Stimulated activated CD4-positive, alpha-beta T cell treated with anti-CD3 and anti-CD28 coated beads, TNF-alpha, amount 100 ng/mL, for 4 hours (primary cell): ENCODE data around the gene CD55.
"Not testable (repeated sequence)": the region's sequence is repeated elsewhere in the genome, so short reads cannot be mapped to it uniquely, and the experiment has no call there.

Experiments used
- DNase-seq, 3 experiments: peaks; one replicate each; pipeline ENCODE4 v3.0.0-alpha.2; 2020; ENCODE audit warnings: low read depth in 3 of 3

The CD55 gene

GRCh38 chr1:207305489-207305873 is 16.0 kb upstream of the CD55 start:
- no peak for DNase-seq

DNA sequence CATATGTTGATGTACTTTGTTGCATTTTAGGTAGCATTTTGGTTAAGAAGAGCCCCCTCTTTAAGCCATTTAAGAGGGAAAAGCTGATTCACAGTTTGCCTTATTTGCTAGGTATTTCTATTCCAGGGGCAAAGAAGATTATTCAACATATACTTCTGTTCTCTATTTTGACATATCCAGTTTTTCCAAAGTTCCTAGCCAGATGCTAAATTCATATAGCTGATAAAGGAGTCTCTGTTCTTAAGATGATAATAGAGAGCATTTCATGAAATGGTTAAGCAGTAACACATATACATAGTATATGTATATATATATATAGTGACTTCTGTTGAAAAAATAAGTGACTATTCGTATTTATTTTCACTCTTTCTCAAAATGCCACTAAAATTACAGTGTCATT is 15.5 kb upstream of the CD55 start:
- DNase-seq: no peak

- DNase-seq: no peak
Observed at GRCh38 chr1:207306603-207307002, 14.9 kb upstream of the CD55 start.

DNA sequence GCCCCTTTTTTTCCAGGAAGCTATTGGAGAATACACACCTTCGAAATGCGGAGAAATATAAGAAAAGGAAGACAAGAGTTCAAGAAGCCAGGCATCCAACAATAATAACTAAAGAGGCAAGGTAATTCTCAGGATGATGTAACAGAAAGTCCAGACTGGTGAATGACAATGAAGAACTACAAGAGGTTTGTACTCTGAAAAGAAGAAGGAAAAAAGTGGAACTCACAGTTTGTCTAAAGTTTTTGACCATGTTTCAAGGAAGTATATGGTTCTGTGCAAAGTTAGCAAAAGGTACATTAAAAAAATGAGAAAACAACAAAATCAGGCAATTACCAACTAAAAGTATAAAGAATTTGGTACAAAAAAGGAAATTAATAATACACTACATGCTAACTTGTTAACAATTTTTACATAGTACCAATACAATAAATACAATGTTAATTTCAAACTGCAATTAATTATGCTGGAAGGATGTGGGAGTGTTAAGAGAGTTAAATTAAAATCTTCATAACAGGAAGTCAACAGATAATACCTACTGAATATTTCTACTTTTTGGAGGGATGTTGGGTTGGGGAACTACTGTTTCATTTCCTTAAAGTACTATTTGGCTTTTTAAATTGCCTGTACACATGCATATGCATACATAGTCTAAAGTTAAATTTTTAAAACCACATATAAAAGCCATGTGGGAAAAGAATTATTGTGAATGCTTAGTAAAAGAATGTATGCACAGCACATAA is 12.9 kb upstream of the CD55 start:
- DNase-seq: no peak

DNA sequence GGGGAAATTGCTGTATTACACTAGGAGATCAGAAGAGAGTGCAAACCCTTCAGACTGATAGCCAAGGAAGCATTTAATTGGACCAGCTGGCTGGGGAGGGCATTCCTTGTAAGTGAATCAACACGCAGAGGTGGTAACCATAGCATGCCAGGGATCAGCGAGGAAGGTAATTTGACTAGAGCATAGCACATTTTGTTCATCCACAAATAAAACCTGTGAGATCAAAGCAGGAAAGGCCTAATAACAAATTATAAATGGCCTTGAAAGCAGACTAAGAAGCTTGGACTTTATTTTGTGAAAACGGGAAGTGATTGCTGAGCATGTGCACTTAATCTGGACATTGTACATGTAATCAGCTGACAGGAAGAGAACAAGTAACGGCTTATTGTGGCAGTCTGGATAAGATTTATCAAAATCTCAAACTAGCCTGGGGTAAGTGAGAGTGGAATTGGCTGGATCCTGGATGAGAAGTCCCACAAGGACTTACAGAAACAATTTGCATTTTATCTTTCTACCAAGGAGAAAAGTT is 11.7 kb upstream of the CD55 start:
- no peak for DNase-seq

GRCh38 chr1:207311888-207312603 is 9.4 kb upstream of the CD55 start:
- DNase-seq: no peak

DNA sequence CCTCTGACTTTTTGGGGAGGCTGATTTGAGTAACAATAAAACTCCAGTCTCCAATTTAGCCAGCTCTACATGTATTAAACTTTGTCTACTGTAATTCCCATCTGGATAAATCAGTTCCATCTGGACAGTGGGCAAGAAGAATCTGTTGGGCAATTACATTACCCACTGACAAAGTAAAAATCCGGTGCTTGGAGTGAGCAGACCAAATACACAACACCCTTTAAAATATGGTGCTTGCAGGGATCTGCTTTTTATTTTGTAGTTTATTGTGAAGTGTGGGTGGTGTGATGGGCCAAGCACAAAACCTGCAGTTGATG is 8.9 kb upstream of the CD55 start:
- no peak for DNase-seq

GRCh38 chr1:207313131-207313530 is 8.3 kb upstream of the CD55 start:
- DNase-seq: no peak

GRCh38 chr1:207314816-207315215 is 6.7 kb upstream of the CD55 start:
- no peak for DNase-seq

GRCh38 chr1:207315435-207315834 is 6.0 kb upstream of the CD55 start:
- DNase-seq: no peak

- DNase-seq: no peak
Observed at GRCh38 chr1:207316141-207316540, 5.3 kb upstream of the CD55 start.

DNA sequence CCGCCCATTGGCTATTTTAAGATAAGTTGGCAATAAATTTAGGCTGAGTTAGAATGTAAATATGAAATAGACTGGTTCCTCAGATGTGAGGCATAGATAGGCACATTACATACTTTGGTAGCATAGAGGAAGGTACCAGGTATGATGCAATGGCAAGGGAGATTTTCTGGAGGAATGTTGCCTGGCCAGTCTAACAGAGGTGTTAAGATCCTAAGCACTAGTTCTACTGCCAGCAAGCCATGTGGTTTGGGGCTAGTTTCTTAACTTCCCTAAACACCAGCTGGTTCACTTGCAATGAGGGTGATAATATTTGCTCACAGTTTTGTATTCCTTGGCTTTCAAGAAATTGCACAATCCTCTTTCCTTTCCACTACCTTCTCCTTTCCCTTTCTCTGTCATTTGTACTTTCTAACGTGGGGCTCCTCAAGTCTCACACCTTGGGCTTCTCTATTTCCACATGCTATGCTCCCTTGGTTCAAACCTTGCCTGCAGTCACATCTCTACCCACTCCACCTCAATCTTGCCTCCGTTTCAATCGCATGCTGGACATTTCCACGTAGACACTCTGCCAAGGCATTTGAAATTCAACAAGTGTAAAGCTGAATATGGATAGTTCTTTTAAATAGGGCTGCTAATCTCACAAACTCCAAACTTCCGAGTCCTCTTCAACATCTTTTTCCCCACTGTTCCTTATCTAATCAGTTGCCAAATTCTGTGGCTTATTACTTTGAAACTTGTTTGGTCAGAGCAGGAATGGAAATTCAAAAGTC is 4.7 kb upstream of the CD55 start:
- no peak for DNase-seq

DNA sequence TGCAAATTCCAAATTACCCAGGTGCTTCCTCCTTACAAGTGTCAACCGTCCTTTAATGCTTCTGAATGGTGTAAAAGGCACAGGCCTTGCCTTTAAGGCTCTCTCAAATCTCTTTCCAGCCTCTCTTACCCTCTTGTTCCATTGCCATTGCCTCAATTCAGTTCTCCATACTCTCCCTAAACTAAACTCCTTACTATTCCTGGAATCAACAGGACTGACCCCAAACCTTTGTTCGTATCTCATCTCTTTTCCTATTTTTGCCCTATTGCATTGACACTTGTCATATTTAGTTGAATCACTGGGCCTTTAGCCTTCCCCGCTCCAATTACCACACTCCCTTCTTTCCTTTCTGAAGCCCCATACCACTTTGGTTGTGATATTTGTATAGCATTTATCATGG is 3.9 kb upstream of the CD55 start:
- no peak for DNase-seq

GRCh38 chr1:207318072-207318619 is 3.3 kb upstream of the CD55 start:
- no peak for DNase-seq

- no peak for DNase-seq
Observed at GRCh38 chr1:207319199-207319598, 2.3 kb upstream of the CD55 start.

DNA sequence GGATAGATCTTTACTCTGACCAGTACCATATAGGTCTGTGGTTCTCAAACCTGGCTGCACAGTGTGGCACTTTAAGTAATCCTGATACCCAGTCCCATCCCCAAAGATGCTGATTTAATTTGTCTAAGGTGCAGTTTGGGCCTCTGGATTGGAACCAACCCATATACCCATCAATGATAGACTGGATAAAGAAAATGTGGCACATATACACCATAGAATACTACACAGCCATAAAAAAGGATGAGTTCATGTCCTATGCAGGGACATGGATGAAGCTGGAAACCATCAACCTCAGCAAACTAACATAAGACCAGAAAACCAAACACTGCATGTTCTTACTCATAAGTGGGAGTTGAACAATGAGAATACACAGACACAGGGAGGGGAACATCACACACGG is 1.4 kb upstream of the CD55 start:
- not testable (repeated sequence) for DNase-seq

- DNase-seq: no peak
Observed at GRCh38 chr1:207321790-207322645, 540 bp downstream of the CD55 start.

DNA sequence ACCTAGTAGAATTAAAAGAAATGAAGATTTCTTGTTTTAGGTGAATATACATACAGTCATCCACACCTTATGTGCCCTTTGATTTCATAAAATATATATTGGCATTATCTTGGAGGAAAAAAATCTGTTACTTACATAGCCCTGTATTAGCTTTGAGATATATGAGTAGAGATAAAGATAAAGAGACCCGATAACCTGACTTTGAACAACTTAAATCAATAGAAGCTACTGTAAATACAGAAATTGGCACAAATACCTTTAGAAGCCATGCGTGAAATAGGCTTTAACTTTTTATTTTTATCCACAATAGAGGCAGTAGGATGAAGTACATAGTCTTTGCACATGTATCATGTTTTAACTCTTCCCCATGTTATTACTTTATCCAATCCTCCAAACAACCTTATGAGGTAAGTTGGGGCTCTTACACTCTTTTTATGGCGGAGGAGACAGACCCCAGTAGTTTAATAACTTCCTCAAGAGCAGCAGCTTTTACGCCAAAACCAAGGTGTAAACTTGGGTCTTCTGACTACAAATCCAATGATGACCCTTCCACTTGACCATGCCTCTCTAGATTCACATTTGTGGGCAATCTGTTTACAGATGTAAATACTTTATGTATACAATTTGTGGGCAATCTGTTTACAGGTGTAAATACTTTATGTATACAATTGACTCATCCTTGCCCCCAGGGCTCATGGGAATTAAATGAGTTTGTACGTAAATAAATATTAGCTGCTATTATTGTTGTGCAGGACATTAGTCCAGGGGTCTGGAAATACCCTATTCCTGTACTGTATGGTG is 2.1 kb downstream of the CD55 start:
- no peak for DNase-seq

DNA sequence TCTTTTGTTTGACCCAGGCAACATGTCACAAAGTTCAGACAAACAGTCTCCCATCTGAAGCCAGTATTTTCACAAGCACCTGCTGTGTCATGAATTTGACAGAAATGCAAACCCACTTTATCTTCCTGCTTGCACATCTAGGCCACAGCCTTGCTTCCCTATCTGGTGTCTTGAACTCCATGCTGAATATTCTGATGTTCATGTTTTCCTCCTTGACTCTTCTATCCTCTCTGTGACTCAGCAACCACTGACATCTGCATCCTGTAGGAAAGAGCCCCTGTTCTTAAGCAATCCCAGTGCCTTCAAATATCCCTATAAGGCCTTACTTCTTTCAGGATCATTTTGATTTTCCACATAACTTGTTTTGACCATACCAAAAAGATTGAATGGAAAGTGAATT is 6.5 kb downstream of the CD55 start:
- no peak for DNase-seq

DNA sequence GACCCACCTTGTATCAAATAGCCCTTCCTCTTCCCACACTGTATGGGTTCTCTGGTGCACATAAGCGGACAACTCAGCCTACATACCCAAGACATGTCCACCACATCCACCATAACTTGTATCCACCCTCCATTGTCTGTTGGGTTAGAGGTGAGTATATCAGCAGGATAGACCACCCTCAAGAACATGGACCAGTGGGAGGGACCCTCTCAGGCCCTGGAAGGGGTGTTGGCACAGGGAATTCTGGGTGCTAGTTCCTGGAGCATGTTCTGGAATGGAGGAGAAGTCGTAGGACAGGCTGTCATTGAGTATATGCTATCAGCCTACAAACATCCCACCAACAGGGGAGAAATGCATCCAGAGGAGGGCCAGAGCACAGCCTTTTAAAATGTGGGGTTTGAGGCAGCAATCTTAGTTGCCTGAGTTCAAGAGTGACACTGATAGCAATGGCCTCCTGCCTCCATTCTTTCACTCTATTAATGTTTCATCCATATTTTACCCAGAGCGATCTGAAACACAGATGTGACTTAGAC is 7.5 kb downstream of the CD55 start:
- DNase-seq: no peak
